K562 (cell line): ENCODE results near the gene MAST4. TPM values are rescaled to one million over a fixed set of nuclear protein-coding genes. Genes with fewer than 3 reads are reported as not detected.

ENCODE experiments used
- ATAC-seq: fragments of 200-7000 bp; cut with Tn5 transposase; 3 replicates; pipeline ENCODE4 v1.9.1; 2020; ENCODE audit warnings: moderate library complexity
- BruUV-seq: library from RNA; stranded (reverse); fragments of 400-500 nt; replicated peaks from 2 replicates; lab custom pipeline; 2021; lab: Mats Ljungman, UMichigan
- CTCF ChIA-PET: fragments of 300-600 bp; formaldehyde crosslinking; extraction: SDS; loops from one replicate; lab custom pipeline; 2021; ENCODE audit warnings: low intra/inter-chr PET ratio; lab: Yijun Ruan, JAX
- POLR2A ChIA-PET: fragments of 300-600, 350-650 bp; sonication (Branson Sonifier 250); formaldehyde crosslinking; extraction: SDS; loops from one replicate; lab custom pipeline; 2021; ENCODE audit warnings: antibody characterized with exemption, inconsistent platforms; lab: Yijun Ruan, JAX
- DNase-seq, 4 experiments: peaks; one replicate each; pipeline versions ENCODE4 v3.0.0 to v3.0.0-alpha.2; 2011 to 2018; ENCODE audit warnings: low spot score in 3 of 4, mixed read lengths in 3 of 4; ENCODE audit errors: extremely low read depth in 1 of 4
- FAIRE-seq: peaks from 2 replicates; lab custom pipeline; 2011; peaks lifted over from hg19 to GRCh38; lab: Jason Lieb, UNC
- H2AFZ ChIP-seq: 2 replicates; pipeline ENCODE4 v1.6.0; 2011; ENCODE audit warnings: low read depth, low read length, control low read depth, inconsistent platforms
- H3K27ac ChIP-seq: fragments of 200-600 bp; 3 replicates; pipeline ENCODE4 v1.8.0; 2011; ENCODE audit warnings: low read depth, mild to moderate bottlenecking, control low read depth, inconsistent platforms, low read length, moderate library complexity, mixed read lengths; ENCODE audit errors: extremely low read depth
- H3K27me3 ChIP-seq, 2 experiments: fragments of 300-600 bp in 1 of 2; 2 replicates in 1 of 2; 3 replicates in 1 of 2; pipeline versions ENCODE4 v1.6.0 to v1.8.0; 2011; ENCODE audit warnings: inconsistent platforms in 2 of 2, low read length in 2 of 2, mild to moderate bottlenecking in 1 of 2, mixed read lengths in 1 of 2, moderate library complexity in 1 of 2; ENCODE audit not compliant: control insufficient read depth in 2 of 2, insufficient read depth in 2 of 2
- H3K36me3 ChIP-seq: fragments of 300-600 bp; 3 replicates; pipeline ENCODE4 v1.8.0; 2011; ENCODE audit warnings: mild to moderate bottlenecking, low read length, inconsistent platforms; ENCODE audit not compliant: control insufficient read depth, insufficient read depth
- H3K4me1 ChIP-seq, 2 experiments: fragments of 200-600 bp in 1 of 2; replicated peaks in 1 of 2; 2 replicates in 1 of 2; 3 replicates in 1 of 2; pipeline versions ENCODE4 v1.5.1 to v1.8.0; 2011; ENCODE audit warnings: inconsistent platforms in 2 of 2, low read length in 2 of 2, mild to moderate bottlenecking in 1 of 2, mixed read lengths in 1 of 2, moderate library complexity in 1 of 2; ENCODE audit not compliant: control insufficient read depth in 2 of 2, insufficient read depth in 2 of 2
- H3K4me2 ChIP-seq: 2 replicates; pipeline ENCODE4 v1.6.1; 2011; ENCODE audit warnings: low read length, control low read depth, inconsistent platforms, mixed read lengths; ENCODE audit not compliant: insufficient read depth
- H3K4me3 ChIP-seq: fragments of 200-600 bp; sonication (generic), shearing (Covaris generic); 2 replicates; pipeline ENCODE4 v1.5.1; 2016; ENCODE audit warnings: control low read depth, inconsistent platforms
- H3K79me2 ChIP-seq: fragments of 200-600 bp; 3 replicates; pipeline ENCODE4 v1.8.0; 2011; ENCODE audit warnings: low read length, inconsistent platforms; ENCODE audit not compliant: control insufficient read depth, insufficient read depth
- H3K9ac ChIP-seq, 2 experiments: 2 replicates each; pipeline versions ENCODE4 v1.6.0 to v1.6.1; 2011; ENCODE audit warnings: low read depth in 2 of 2, low read length in 2 of 2, control low read depth in 1 of 2, inconsistent platforms in 1 of 2, mild to moderate bottlenecking in 1 of 2, mixed read lengths in 1 of 2; ENCODE audit not compliant: insufficient read depth in 1 of 2
- H3K9me1 ChIP-seq: one replicate; pipeline ENCODE4 v1.6.0; 2011; ENCODE audit warnings: inconsistent platforms, mild to moderate bottlenecking, low read length, moderate library complexity; ENCODE audit not compliant: control insufficient read depth, insufficient read depth
- H3K9me3 ChIP-seq: replicated peaks from 2 replicates; pipeline ENCODE4 v1.5.1; 2011; ENCODE audit warnings: low read depth, low read length, inconsistent platforms; ENCODE audit not compliant: control insufficient read depth, insufficient read depth
- H4K20me1 ChIP-seq: replicated peaks from 2 replicates; pipeline ENCODE4 v1.6.1; 2011; ENCODE audit warnings: low read length, inconsistent platforms, mixed read lengths; ENCODE audit not compliant: control insufficient read depth, insufficient read depth
- AFF1 ChIP-seq, 2 experiments: fragments of 450-650 bp; IDR thresholded peaks; 2 replicates each; pipeline ENCODE4 v1.6.1; 2018; ENCODE audit warnings: mild to moderate bottlenecking in 2 of 2, low read depth in 1 of 2; ENCODE audit not compliant: partially characterized antibody in 2 of 2
- DEAF1 ChIP-seq: fragments of 450-650 bp; formaldehyde crosslinking; IDR thresholded peaks from 2 replicates; pipeline ENCODE4 v1.4.0; 2020; ENCODE audit warnings: mild to moderate bottlenecking, moderate library complexity
- ELK3 ChIP-seq: fragments of 450-650 bp; formaldehyde crosslinking; IDR thresholded peaks from 2 replicates; pipeline ENCODE4 v1.4.0; 2020; ENCODE audit warnings: mild to moderate bottlenecking
- MBD1 ChIP-seq: fragments of 250-450 bp; sonication (Bioruptor Pico); IDR thresholded peaks from 2 replicates; pipeline ENCODE4 v1.8.0; 2022; ENCODE audit warnings: inconsistent platforms
- PHB ChIP-seq: fragments of 250-450 bp; sonication (Bioruptor Pico); IDR thresholded peaks from 2 replicates; pipeline ENCODE4 v1.5.0; 2021
- POLR2A ChIP-seq: fragments of 450-650 bp; conservative IDR thresholded peaks from 2 replicates; pipeline ENCODE4 v1.6.1; 2016
- STAT5A ChIP-seq: IDR thresholded peaks from 2 replicates; pipeline ENCODE4 v1.6.1; 2012; ENCODE audit warnings: low read length, inconsistent platforms, borderline replicate concordance
- TBL1XR1 ChIP-seq, 2 experiments: IDR thresholded peaks; 2 replicates each; pipeline ENCODE4 v1.6.1; 2012; ENCODE audit warnings: improper control_type of control experiment in 2 of 2, low read length in 2 of 2, mild to moderate bottlenecking in 1 of 2
- USF1 ChIP-seq: sonication (generic); formaldehyde crosslinking; IDR thresholded peaks from 2 replicates; pipeline ENCODE4 v1.9.0; 2022; ENCODE audit warnings: mild to moderate bottlenecking, missing genetic modification reagents
- ZNF740 ChIP-seq, 3 experiments: fragments of 200-800 bp in 1 of 3; sonication (Bioruptor generic) in 1 of 3; sonication (generic) in 1 of 3; formaldehyde crosslinking in 1 of 3; IDR thresholded peaks; 2 replicates each; pipeline versions ENCODE4 v1.6.1 to v1.8.0; 2016 to 2022; ENCODE audit warnings: mild to moderate bottlenecking in 2 of 3, missing compliant biosample characterization in 2 of 3, missing genetic modification characterization in 2 of 3, missing genetic modification reagents in 1 of 3
- WGBS: fragments of 100-300 bp; shearing (Covaris generic); methylation state at CpG from one replicate; pipeline ENCODE4 v1.1.6; 2016; ENCODE audit warnings: low coverage, mixed read lengths; ENCODE audit not compliant: insufficient coverage; ENCODE audit errors: missing lambda C conversion rate; 5-methylcytosine and 5-hydroxymethylcytosine counted together
- in situ Hi-C: fragments of 300-500 bp; cut with MboI; formaldehyde crosslinking; loops from 4 replicates; pipeline ENCODE4 v1.15.0; 2018; ENCODE audit warnings: inconsistent platforms, mixed read lengths
- intact Hi-C: fragments of 100-400 bp; cut with micrococcal nuclease; formaldehyde crosslinking; loops from 2 replicates; pipeline ENCODE4 v1.14.2; 2022
- polyA plus RNA-seq, 8 experiments: library from polyadenylated mRNA; depleted of rRNA in 4 of 8; stranded (reverse) in 5 of 8; unstranded in 3 of 8; fragments of >200 nt; fragmentation: Nextera tagmentation in 2 of 8; fragmentation: Illumina TruSeq in 1 of 8; extraction: Ambion mirVana in 2 of 8; extraction: Trizol in 1 of 8; gene quantifications; 2 replicates each; pipeline versions ENCODE4 v1.2.1 to v1.2.3, GENCODE V29; 2011 to 2014; ENCODE audit warnings: inconsistent platforms in 1 of 8, missing spikeins in 1 of 8
- total RNA-seq, 7 experiments: library from RNA; depleted of rRNA in 6 of 7; stranded (reverse); fragments of >200 nt in 6 of 7; fragmentation: Illumina TruSeq in 2 of 7; extraction: Trizol in 2 of 7; gene quantifications; 2 replicates each; pipeline versions ENCODE4 v1.2.1 to v1.2.3, GENCODE V29; 2011 to 2021; ENCODE audit warnings: low replicate concordance in 1 of 7

MAST4 gene
- total and polyA plus RNA-seq, 9 of the 15 experiments (the other 6 are each of a cell fraction or from before 2014, with no cell fraction given): 0.88 to 10.1 (median 5.2) TPM

- ATAC-seq (no peak), FAIRE-seq (no peak), DNase-seq (no peak)
- Histone ChIP-seq H3K9me1 (no peaks in the 10 kb centered on the region), H3K4me3 (no peak overlapping the region), H4K20me1 (0 out of 2 replicates have a peak, but pooled peaks cover 4% of the 10 kb centered on the region), H3K27ac (no peak overlapping the region), H3K27me3 (peaks cover 0 to 3% of the 10 kb centered on the region in 2 experiments; a peak in 1 of 5 replicates), H3K9ac (no peak overlapping the region), H2AFZ (no peak overlapping the region), H3K4me1 (no peaks in the 10 kb centered on the region), H3K36me3 (no peaks in the 10 kb centered on the region), H3K79me2 (no peaks in the 10 kb centered on the region), H3K9me3 (no peaks in the 10 kb centered on the region), H3K4me2 (no peak overlapping the region)
- ChIA-PET CTCF (no interaction called here), POLR2A (no interaction called here)
- in situ Hi-C loops: no loop called here
- intact Hi-C loops: no loop called here
- no TSS peak for BruUV-seq
- WGBS: 0% methylated on average over 3 of the region's 3 CpGs
- TF ChIP-seq STAT5A: no peak
- TF ChIP-seq ELK3 (CRISPR knock-in tag): no peak
- no peak for TF ChIP-seq USF1 (CRISPR knock-in tag)
- no peak for TF ChIP-seq POLR2A
- no peak for TF ChIP-seq DEAF1 (CRISPR knock-in tag)
- no peak for TF ChIP-seq TBL1XR1 (IDR thresholded peaks at IDR 0.05; ENCODE audit: low read length in 2 of 2)
- TF ChIP-seq MBD1 (CRISPR knock-in tag): no peak
- TF ChIP-seq PHB (CRISPR knock-in tag): no peak
- no peak for TF ChIP-seq ZNF740 (CRISPR knock-in tag; IDR thresholded peaks at IDR 0.05)
- no peak for TF ChIP-seq ZNF740 (tag; IDR thresholded peaks at IDR 0.05)
- TF ChIP-seq AFF1 (IDR thresholded peaks at IDR 0.05; ENCODE audit: low read depth in 1 of 2, partially characterized antibody in 2 of 2): no peak
Observed at GRCh38 chr5:66891184-66891925, 295.2 kb downstream of the MAST4 start.
